HG03135 (cell line): Measurements from ENCODE around the gene SRPK3.
"Not testable (repeated sequence)": the region's sequence is repeated elsewhere in the genome, so short reads cannot be mapped to it uniquely, and the experiment has no call there.

Experiments used
- ATAC-seq: cut with Tn5 transposase; IDR thresholded peaks from one replicate; pipeline ENCODE4 v1.9.1; 2021; ENCODE audit warnings: mild to moderate bottlenecking, moderate library complexity; ENCODE audit not compliant: unreplicated experiment

SRPK3 gene, protein sequence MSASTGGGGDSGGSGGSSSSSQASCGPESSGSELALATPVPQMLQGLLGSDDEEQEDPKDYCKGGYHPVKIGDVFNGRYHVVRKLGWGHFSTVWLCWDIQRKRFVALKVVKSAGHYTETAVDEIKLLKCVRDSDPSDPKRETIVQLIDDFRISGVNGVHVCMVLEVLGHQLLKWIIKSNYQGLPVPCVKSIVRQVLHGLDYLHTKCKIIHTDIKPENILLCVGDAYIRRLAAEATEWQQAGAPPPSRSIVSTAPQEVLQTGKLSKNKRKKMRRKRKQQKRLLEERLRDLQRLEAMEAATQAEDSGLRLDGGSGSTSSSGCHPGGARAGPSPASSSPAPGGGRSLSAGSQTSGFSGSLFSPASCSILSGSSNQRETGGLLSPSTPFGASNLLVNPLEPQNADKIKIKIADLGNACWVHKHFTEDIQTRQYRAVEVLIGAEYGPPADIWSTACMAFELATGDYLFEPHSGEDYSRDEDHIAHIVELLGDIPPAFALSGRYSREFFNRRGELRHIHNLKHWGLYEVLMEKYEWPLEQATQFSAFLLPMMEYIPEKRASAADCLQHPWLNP

GRCh38 chrX:153780678-153781427 lies at the start of gene SRPK3:
Gene SRPK3 (plus strand): TSS chrX:153781041. CDS start chrX:153781087, 46 bp downstream.
- ATAC-seq = no peak

DNA sequence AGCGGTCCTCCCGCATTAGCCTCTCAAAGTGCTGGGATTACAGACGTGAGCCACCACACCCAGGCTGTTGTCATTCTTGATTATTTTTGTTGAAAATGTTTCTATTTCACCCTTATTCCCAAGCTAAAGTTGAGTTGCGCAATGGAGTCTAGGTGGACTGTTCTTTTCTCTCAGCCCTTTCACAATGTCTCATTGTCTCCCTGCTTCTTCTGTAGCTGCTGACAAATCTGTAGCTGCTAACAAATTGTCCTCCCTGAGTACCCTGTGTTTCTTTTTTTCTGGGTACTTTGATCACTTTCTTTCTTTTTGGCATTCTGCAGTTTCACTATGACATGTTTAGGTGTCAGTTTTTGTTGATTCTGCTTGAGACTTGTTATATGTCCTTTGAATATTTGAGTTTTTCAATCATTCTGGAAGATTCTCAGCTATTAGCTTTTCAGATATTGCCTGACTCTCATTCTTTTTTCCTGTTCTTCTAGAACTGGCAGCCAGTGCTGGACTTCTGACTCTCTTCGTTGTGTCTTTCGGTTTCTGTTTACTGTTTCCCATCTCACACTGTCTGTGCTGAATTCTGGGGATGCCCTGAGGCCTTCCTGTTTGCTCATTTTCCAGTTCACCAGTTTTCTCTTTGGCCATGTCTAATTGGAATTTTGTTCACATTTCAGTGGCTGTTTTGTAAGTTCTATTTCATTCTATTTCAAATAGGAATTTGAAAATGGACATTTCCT lies 49.6 kb upstream of the SRPK3 start:
- no peak for ATAC-seq

DNA sequence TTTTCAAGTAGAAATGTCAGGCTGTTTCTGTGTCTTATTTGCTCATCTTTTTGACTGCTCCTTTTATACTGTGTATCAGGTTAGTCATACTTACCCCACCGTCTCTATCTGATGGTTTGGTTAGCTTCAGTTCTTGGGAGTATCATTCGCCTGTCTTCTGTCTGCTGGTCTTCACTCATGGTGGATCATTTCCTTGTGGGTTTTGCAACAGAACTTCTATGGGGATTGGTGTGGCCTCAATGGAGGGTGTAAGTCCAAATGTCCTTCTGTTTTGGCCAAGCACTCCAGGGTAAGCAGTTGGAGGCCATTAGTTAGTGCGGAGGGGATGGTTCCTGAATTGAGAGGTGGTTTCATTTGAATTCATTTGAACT lies 49.0 kb upstream of the SRPK3 start:
- ATAC-seq = no peak

GRCh38 chrX:153732401-153732800 lies 48.4 kb upstream of the SRPK3 start:
- no peak for ATAC-seq

- ATAC-seq = no peak
These were observed 47.1 kb upstream of the SRPK3 start for GRCh38 chrX:153733651-153734240.

GRCh38 chrX:153734871-153735270 lies 46.0 kb upstream of the SRPK3 start:
- no peak for ATAC-seq

DNA sequence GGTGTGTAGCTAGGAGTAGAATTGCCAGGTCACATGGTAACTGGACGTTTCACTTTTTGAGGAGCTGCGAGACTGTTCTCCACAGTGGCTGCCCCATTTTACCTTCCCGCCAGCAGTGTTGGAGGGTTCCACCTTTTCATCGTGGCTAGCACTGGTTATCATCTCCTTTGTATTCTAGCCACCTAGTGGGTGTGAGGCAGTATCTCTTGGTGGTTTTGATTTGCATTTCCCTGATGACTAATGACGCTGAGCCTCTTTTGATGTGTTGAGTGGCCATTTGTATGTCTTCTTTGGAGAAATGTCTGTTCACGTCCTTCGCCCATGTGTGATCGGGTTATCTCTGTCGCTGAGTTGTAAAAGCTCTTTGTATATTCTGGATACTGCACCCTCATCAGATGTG lies 45.6 kb upstream of the SRPK3 start:
- no peak for ATAC-seq

DNA sequence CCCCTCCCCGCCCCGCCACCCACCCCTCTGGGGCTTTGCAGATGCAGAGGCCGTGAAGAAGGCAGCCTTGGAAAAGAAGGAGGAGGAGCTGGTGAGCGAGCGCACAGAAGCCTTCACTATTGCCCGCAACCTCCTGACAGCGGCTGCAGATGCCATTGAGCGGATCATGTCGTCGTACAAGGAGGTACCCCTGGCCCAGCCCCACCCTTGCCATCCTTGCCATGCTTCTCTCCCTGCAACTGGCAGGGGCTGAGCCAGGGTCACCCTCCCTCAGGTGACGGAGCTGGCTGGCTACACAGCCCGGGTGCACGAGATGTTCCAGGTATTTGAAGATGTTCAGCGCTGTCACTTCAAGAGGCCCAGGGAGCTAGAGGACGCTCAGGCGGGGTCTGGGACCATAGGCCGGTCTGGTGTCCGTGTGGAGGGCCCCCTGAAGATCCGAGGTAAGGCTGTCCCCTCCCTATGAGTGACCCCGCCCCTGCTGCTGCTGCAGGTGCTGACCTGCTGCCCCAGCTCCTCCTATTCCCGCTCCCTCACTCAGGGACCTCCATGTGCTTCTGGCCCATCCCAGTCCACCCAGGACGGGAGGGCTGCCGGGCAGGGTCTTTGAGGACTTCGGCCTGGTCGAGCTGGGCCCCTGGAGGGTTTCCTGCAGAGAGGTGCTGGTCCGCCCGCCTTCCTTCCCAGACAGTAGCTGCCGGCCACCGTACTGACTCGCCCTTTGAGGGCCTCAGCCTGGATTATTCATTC lies 44.6 kb upstream of the SRPK3 start:
- no peak for ATAC-seq

DNA sequence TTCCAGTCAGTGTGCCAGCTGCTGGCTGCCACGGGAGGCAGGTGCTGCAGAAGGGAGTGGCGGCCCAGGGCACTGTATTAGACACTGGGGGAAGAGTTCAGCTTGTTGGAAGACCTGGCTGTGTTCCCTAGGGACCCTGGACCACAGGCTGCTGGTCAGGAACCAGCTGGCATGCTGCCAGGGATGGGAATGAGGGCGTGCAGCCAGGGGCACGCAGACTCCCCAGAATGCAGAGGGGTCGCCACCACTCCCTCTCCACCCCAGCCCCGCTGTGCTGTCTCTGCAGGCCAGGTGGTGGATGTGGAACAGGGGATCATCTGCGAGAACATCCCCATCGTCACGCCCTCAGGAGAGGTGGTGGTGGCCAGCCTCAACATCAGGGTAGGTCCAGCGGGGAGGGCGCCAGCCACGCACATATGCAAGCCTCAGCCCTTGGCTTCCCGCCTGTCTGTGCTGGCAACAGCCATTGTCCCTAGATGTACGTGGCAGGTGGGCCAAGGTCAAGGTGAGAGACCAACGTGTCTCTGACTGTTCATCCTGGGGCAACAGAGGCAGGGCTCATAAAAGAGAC lies 43.9 kb upstream of the SRPK3 start:
- ATAC-seq = no peak

- no peak for ATAC-seq
These were observed 42.7 kb upstream of the SRPK3 start for GRCh38 chrX:153738056-153738605.

- no peak for ATAC-seq
These were observed 40.9 kb upstream of the SRPK3 start for GRCh38 chrX:153739754-153740486.

- no peak for ATAC-seq
These were observed 40.1 kb upstream of the SRPK3 start for GRCh38 chrX:153740631-153741222.

DNA sequence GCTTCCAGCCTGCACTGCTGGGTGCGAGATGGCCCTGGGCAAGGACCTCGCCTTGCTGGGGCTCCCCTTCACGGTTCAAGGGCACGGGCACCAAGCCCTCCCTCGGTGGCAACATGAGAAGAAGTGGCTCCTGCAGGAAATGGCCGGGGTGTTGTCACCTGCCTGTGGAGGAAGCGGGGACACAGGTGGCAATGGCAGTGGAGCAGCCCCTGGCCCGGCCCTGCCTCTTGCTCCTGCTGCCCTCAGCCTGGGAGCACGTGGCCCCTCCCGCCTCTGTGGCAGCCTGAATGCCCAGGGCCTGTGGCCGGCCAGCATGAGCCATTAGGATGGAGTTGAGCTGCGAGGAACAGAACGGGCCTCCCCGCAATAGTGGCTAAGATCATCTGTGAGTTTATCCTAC lies 39.4 kb upstream of the SRPK3 start:
- no peak for ATAC-seq

GRCh38 chrX:153742111-153742510 lies 38.7 kb upstream of the SRPK3 start:
- ATAC-seq = not testable (repeated sequence)

DNA sequence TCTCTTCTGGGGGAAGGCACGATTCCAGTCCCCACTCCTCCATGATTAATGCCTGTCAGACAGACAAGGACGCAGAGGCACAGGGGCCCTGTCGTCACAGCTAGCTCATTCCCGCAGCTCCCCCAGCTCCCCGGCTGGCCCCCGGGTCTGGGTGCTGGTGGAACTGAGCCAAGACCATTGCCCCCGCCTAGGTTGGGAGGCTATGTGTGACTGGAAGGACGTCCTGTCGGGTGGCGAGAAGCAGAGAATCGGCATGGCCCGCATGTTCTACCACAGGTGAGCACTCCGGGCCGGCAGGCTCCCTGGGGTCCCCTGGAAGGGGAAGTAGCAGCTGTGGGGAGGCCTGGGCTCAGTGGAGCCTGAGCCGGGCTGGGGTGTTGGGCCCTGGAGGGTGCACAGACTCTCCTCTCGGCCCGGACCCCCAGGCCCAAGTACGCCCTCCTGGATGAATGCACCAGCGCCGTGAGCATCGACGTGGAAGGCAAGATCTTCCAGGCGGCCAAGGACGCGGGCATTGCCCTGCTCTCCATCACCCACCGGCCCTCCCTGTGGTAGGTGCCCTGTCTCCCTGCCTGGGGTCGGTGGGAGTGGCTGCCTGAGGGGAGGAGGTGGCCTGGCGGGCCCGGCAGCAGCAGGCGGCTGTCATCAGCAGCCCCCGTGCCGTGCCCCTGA lies 37.9 kb upstream of the SRPK3 start:
- not testable (repeated sequence) for ATAC-seq

DNA sequence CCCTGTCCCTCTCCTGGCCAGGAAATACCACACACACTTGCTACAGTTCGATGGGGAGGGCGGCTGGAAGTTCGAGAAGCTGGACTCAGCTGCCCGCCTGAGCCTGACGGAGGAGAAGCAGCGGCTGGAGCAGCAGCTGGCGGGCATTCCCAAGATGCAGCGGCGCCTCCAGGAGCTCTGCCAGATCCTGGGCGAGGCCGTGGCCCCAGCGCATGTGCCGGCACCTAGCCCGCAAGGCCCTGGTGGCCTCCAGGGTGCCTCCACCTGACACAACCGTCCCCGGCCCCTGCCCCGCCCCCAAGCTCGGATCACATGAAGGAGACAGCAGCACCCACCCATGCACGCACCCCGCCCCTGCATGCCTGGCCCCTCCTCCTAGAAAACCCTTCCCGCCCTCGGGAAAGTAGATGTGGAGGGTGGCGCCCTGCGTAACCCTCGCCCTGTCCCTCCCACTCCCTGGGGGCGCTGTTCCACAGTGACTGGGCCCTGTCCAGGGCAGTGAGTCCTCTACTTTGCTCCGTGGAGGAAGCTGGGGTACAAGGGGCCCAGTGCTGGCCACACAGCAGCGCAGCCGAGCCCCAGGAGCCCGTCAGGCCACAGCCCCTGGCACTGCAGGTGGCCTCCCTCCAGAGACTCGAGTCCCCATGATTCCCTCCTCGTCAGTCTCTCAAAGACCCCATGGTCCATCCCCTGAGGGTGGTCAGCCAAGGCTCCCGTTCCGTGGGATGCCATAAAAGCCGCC lies 37.2 kb upstream of the SRPK3 start:
- not testable (repeated sequence) for ATAC-seq
